Neural cell (in vitro differentiated cells): Measurements from ENCODE around the gene WDR55.

ENCODE experiments used
- EZH2 ChIP-seq: fragments of 200-600, 300-800 bp; shearing (Covaris generic), sonication (generic); IDR thresholded peaks from 2 replicates; pipeline ENCODE4 v1.6.1; 2014; ENCODE audit warnings: antibody characterized with exemption, low read length, borderline replicate concordance, mild to moderate bottlenecking; ENCODE audit not compliant: insufficient read depth, poor library complexity, severe bottlenecking
- MXI1 ChIP-seq: fragments of 450-650 bp; conservative IDR thresholded peaks from 2 replicates; pipeline ENCODE4 v1.6.1; 2014; ENCODE audit warnings: antibody characterized with exemption, mild to moderate bottlenecking; ENCODE audit not compliant: poor library complexity, severe bottlenecking
- TF ChIP-seq, protein P1 (sequence below): fragments of 450-650 bp; IDR thresholded peaks from 2 replicates; pipeline ENCODE4 v1.5.1; 2014; ENCODE audit warnings: antibody characterized with exemption, mild to moderate bottlenecking, moderate library complexity; ENCODE audit not compliant: poor library complexity, severe bottlenecking

DNA sequence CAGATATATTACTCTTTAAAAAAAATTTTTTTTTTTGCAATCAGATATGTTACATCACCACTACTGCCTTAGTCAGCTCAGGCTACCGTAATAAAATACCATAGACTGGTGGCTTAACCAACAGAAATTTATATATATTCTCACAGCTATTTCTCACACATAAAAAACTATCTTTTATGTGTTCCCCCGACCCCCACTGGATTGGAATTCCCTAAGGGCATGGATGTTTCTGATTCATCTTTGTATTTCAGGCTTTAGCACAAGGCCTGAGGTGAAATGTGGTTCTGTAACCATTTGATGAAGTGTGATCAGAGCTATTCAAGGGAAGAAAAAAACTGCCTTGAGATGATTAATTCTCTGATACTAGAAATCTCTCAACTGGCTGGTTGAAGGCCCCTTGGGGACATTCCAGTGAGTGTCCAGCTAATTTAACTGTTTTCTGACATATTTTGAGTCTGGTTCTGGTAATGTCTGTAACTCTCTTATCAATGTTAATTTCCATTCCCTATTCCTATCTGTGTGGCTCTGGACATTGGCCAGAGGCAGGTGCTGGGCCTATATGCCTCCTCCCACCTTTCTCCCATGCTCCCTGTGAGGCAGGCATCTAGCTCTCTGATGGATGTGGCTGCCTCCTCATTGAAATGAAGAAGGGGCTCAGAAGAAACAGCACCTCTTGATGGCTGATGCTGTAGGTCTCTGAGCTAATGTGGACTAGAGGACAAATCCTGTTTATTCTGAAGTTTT is 34.2 kb upstream of the WDR55 start:
- TF ChIP-seq, protein P1, sequence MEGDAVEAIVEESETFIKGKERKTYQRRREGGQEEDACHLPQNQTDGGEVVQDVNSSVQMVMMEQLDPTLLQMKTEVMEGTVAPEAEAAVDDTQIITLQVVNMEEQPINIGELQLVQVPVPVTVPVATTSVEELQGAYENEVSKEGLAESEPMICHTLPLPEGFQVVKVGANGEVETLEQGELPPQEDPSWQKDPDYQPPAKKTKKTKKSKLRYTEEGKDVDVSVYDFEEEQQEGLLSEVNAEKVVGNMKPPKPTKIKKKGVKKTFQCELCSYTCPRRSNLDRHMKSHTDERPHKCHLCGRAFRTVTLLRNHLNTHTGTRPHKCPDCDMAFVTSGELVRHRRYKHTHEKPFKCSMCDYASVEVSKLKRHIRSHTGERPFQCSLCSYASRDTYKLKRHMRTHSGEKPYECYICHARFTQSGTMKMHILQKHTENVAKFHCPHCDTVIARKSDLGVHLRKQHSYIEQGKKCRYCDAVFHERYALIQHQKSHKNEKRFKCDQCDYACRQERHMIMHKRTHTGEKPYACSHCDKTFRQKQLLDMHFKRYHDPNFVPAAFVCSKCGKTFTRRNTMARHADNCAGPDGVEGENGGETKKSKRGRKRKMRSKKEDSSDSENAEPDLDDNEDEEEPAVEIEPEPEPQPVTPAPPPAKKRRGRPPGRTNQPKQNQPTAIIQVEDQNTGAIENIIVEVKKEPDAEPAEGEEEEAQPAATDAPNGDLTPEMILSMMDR: no peak
- TF ChIP-seq EZH2: no peak
- no peak for TF ChIP-seq MXI1
